Stimulated activated CD8-positive, alpha-beta memory T cell treated with anti-CD3 and anti-CD28 coated beads, Interleukin-7, amount 100 ng/mL, for 24 hours (primary cell): ENCODE results near the gene TMEM107.

Experiments
- DNase-seq: peaks from one replicate; pipeline ENCODE4 v3.0.0-alpha.2; 2020; ENCODE audit warnings: low read depth

The TMEM107 gene

GRCh38 chr17:8137645-8138373 lies 38.4 kb downstream of the TMEM107 start:
- DNase-seq = no peak

DNA sequence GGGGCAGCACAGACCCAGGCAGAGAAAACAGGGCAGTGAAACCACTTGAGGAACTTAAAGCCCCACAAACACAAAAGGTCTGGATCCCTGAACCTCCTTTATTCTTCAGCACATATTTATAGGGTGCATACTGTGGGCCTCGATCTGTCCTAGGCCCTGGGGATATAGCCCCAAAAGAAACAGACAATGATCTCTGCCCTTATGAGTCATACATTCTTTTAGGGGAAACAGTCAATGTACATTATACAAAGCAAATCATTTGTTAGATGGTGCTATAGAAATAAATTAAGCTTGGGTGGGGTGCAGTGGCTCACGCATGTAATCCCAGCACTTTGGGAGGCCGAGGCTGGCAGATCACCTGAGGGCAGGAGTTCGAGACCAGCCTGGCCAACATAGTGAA lies 42.2 kb downstream of the TMEM107 start:
- DNase-seq = no peak

DNA sequence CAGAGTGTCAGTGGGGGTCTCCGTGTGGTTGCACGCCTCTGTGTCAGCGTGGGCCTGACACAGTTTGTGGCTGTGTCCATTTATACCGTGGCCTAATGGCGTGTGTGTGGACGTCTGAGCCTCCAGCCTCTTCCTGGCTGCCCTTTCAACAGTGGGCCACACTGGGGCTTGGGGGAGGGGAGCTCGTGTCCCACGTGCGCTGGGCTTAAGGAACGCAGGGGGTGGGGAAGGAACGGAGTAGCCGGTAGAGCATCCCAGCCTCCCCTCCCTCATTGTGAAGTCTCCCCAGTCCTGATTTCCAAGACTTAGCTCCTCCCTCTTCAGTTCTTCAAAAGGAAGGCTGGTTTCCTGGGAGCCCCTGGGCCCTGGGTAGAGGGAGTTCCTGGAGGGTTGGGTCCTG lies 42.8 kb downstream of the TMEM107 start:
- no peak for DNase-seq

DNA sequence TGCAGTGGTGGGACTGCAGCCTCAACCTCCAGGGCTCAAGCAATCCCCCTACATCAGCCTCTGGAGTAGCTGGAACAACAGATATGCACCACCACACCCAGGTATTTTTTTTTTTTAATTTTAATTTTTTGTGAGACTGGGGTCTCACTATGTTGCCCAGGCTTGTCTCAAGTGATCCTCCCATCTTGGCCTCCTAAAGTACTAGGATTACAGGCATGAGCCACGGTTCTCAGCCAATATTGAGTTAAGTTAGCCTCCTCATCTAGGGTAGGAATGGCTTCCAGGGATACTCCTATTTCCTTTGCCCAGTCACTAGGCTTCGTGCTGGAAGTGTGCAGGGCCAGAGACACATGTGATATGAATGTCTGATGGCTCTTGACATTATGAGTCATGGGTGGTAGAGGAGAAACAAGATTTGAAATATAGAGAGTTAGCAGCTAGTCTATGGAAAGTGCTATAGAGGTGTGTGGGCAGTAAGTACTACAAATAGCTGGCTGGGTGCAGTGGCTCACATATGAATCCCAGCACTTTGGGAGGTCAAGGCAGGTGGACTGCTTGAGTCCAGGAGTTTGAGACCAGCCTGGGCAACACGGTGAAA lies 44.2 kb downstream of the TMEM107 start:
- no peak for DNase-seq

- DNase-seq = no peak
Measured at GRCh38 chr17:8128125-8128784, 47.9 kb downstream of the TMEM107 start.

DNA sequence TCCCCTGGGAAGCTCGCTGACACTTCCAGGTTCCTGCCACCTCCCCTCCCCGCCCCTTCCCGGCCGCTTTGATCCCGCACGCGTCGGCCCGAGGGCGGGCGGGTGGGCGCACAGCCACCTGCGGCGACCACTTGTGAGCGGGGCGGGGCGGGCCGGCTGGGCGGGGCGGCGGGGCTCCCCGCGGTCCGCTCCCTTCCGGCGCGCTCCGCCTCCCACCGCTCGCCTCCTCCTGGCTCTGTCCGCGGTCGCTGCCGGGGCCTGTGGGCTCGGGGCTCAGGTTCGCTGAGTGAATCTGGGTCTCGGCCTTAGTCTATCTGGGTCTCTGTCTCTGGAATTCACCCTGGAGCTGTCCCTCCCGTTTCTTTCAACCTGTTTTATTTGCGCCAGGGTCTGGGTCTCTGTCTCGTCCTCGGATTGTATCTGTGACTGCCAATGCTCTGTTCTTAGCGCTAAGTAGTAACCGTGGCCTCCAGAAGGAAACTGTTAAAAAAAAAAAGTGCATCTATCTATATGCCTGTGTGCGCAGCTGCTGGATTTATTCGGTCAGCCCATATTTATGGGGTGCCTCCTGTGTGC lies 49.6 kb downstream of the TMEM107 start:
- DNase-seq = no peak

DNA sequence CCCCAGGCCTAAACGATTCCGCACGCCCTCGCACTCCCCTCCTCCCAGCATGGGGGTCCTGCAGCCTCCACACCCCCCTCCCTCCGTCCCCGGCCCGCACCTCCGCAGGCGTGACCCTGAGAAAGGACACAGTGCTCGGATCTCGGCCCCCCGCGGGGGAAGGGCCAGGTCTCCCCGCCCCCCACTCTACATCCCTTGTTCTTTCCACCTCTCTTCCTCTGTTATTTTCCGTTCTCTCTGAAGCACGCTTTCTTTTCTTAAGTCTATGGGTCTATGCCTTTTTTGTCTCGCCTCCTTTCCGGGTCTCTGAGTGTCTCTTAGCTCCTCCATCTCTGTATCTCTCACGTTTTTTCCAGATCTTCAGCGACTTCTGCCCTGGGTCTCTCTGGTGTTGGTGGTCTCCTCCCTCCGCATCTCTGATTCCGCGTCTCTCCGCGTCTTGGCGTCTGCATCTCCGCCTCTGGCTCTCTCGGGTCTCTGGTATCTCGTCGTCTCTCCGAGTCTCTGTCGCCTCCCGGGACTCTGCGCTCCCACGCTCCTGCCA lies 50.2 kb downstream of the TMEM107 start:
- DNase-seq = no peak

DNA sequence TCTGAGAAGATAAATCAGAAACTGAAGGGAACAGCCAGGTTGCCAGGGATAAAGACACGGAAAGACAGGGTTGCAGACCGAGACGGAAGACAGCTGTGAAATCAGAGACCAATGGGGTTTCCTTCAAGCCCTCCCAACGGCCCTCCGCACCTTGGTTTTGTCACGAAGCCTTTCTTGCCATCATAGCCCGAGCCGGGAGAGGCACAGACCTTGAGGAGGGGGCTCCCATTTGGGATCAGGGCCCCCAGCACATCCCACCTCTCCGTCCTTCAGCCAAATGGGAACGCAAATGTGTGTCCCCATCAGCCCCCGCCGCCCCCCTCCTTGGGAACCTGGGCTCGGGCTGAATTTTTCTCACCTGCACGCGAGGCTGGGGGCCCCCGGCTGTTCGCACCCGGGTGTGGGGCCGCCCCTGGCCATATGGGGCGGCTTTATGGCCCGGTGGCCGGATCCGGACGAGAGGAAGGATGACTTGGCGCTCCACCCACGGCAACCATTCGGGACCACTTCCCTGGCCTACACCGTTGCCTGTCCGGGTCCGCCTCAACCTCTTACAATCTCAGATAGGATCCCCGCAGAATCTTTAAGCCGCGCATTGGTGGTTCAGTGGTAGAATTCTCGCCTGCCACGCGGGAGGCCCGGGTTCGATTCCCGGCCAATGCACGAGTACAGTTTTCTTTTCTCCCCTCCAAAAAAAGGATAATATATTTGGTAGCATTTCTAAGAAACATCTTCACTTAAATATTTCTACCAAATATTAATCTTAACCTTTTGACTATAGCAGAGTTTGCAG lies 50.8 kb downstream of the TMEM107 start:
- DNase-seq = peak; percentile 91

GRCh38 chr17:8124350-8125153 lies 51.6 kb downstream of the TMEM107 start:
- DNase-seq = no peak

DNA sequence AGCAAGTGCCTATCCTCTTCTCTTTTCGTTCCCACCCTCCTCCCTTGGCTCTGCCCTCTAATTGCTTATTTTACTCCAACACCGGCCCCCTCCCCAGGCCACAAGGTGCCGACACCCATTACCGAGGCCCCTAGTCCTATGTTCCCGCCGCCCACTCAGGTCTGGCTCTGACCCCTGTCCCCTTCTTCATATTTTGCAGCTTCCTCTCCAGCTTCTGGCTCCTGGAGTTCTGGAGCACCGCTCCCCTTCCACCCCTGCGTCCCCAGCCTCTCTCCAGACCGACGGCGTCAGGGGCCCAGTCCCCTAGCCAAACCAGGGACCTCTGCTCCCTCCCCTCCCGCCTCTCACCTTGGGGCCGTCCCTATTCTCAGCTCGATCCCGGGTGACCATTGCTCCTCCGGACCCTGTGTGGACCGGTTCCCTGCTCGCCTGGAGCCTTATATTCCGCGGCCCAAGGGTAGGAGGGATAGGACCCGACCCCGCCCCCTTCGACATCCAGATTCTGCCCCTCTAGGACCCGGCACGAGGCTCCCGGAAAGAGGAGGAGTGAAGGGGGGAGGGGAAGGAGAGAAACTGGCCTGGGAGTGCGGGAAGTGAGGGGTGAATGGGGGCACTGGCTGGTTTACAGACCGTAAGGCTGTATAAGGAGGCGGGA lies 52.4 kb downstream of the TMEM107 start, which contains the start of gene HES7:
TSS of gene HES7 (minus strand) at position 412 of the 655 bp plus-strand sequence. CDS start at position 390, 22 bp downstream.
- DNase-seq = no peak

DNA sequence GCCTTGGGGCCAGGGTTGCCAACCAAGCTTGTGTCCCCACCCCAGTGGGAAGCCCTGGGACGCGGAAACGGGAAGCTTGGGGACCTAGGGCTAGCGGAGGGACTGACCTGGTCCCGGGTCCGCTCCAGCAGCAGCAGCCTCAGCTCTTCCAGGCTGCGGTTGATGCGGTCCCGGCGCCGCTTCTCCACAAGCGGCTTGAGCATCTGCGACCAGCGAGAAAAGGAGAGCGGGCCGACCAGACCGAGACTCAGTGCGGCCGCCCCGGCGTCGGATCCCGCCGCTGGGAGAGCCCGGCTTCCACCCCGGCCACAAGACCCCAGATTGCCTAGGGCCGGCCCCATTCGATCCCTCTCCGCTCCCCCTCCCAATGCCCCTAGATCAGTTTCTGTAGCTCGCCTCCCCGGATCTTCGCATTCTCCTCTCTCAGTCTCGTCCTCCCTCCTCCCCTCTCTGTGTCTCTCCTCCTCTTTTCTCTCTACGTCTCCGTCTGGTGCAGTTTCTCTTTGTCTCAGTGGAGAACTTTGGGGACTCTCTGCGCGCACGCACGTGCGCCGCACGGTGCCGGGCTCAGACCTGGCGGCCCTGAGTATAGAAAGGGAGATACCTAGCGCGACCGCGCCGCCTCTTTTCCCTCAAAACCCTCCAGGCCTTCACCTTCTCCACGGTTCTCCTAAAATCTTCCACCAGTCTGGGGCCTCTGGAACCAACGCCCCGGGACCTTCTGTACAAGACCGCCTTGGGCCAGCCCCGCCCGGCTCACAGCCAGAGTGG lies 53.1 kb downstream of the TMEM107 start:
- no peak for DNase-seq
